Pancreas (tissue), 10 donors: ENCODE measurements around the gene DUSP7. TPM values are rescaled to one million over a fixed set of nuclear protein-coding genes. Genes with fewer than 3 reads are reported as not detected.
A peak's percentile ranks its signal among the peaks of the same experiment; 100 is the strongest.
"Not testable (repeated sequence)": the region's sequence is repeated elsewhere in the genome, so short reads cannot be mapped to it uniquely, and the experiment has no call there.

Source experiments
- ATAC-seq, 4 donors: fragments of 200-7000 bp; cut with Tn5 transposase; one replicate each; pipeline versions ENCODE4 v1.8.0 to v1.9.1; 2020; ENCODE audit warnings: mild to moderate bottlenecking in 4 of 4, moderate library complexity in 4 of 4
- DNase-seq, 6 donors: peaks; one replicate each; pipeline ENCODE4 v3.0.0-alpha.2; 2020
- FAIRE-seq: peaks from 2 replicates; lab custom pipeline; 2012; peaks lifted over from hg19 to GRCh38; lab: Jason Lieb, UNC
- H3K27ac ChIP-seq, 4 donors: fragments of 200-600 bp; sonication (generic); 1 replicate in 3 of 4; 2 replicates in 1 of 4; pipeline versions ENCODE4 v1.5.0 to v1.8.0; 2020
- H3K27me3 ChIP-seq, 4 donors: fragments of 200-600 bp; one replicate each; pipeline ENCODE4 v1.8.0; 2021
- H3K36me3 ChIP-seq, 3 donors: fragments of 200-600 bp; sonication (generic) in 1 of 3; one replicate each; pipeline versions ENCODE4 v1.5.0 to v1.8.0; 2020 to 2021
- H3K4me1 ChIP-seq, 3 donors: fragments of 200-600 bp; one replicate each; pipeline ENCODE4 v1.8.0; 2021
- H3K4me3 ChIP-seq, 4 donors: fragments of 200-600 bp; sonication (generic) in 2 of 4; one replicate each; pipeline versions ENCODE4 v1.5.0 to v1.8.0; 2020 to 2021
- H3K9me3 ChIP-seq, 4 donors: fragments of 200-600 bp; one replicate each; pipeline ENCODE4 v1.8.0; 2021
- WGBS, 2 donors: extraction: QIAGEN DNeasy Blood & Tissue Kit; methylation state at CpG; one replicate each; pipeline ENCODE4 v1.1.7; 2013; 5-methylcytosine and 5-hydroxymethylcytosine counted together
- intact Hi-C, 3 donors: fragments of 100-400 bp; cut with DNase I; formaldehyde crosslinking; loops; one replicate each; pipeline versions ENCODE4 v1.11.1 to v1.14.2; 2022
- polyA plus RNA-seq, 2 donors: library from polyadenylated mRNA; stranded (reverse); fragments of 200-250 nt; gene quantifications; one replicate each; pipeline ENCODE4 v1.2.3, GENCODE V29; 2013
- total RNA-seq, 6 donors: library from RNA; stranded (reverse); fragmentation: NEBNext Ultra II Directional in 4 of 6; extraction: Animal tissue kit (Norgen Biotek cat#: 25700) in 4 of 6; gene quantifications; one replicate each; pipeline versions ENCODE4 v1.2.1 to v1.2.4, GENCODE V29; 2021 to 2023
- TF ChIP-seq, protein P1 (sequence below), 4 donors: fragments of 200-600 bp; sonication (generic) in 3 of 4; IDR thresholded peaks; one replicate each; pipeline versions ENCODE4 v1.5.0 to v1.8.0; 2021; ENCODE audit warnings: antibody characterized with exemption in 4 of 4
- donor health status: healthy with polysubstance abuse.
- donor health status: DM: no; HTN: no; CAD: no; lungs with moderate emphysema.
- donor health status: DM: no; HTN: no; CAD: no.
- donor health status: control.
- donor health status: control.
- donor health status: Bipolar disorder and iron deficiency.
- donor health status: DM: yes; HTN: yes; CAD: no.
- donor health status: DM: no; HTN: no; CAD: no.
- donor health status: DM: no; HTN: no; CAD: no.
- donor health status: DM: yes; HTN: yes; CAD: no.

DUSP7 gene
- total and polyA plus RNA-seq, 8 donors = 2.6 to 7.6 (median 4.6) TPM

DNA sequence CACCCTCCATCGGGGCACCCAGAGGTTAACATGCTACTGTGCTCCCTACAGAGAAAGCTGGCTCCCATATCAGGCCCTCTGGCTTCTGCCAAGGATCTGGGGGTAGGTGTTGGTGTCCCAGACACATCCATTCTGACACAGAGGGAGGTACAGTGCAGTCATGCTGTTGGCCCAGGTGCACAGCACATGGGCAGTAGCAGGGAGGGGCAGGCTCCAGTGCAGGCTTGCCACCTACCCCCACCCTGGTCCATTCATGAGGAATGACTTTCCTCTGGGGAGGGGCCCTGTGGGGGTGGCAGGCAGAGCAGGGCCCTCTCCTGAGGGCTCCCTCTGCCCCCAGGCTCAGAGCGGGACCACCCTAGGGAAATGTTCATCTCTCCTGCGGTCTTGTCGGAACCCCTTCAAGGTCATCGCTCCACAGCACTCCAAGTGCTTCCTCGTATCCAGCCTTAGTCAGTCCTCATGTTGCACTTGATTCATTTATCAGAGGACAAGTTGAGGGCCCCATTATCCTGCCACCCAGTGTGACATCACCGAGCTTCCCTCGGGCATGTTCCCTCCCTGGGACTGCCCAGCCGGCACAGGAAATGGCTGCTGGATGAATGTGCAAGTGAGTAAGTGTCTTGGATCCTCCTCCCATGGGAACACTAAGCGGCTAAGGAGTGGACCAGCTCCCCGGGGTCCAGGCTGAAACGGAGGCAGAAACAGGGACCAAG lies 10.0 kb downstream of the DUSP7 start:
- Histone ChIP-seq H3K27ac (no peak overlapping the region), H3K36me3 (peaks cover 0 to 15% (median 4%) of the 10 kb centered on the region in 3 donors), H3K9me3 (no peaks in the 10 kb centered on the region), H3K27me3 (no peaks in the 10 kb centered on the region), H3K4me3 (no peak overlapping the region), H3K4me1 (no peaks in the 10 kb centered on the region)
- peak in 3 of 4 donors; percentile 11 to 46 (median 13) for ATAC-seq
- 69 to 70% methylated on average over 12 of the region's 12 CpGs for WGBS, 2 donors
- intact Hi-C loops = no loop called here
- TF ChIP-seq, protein P1, sequence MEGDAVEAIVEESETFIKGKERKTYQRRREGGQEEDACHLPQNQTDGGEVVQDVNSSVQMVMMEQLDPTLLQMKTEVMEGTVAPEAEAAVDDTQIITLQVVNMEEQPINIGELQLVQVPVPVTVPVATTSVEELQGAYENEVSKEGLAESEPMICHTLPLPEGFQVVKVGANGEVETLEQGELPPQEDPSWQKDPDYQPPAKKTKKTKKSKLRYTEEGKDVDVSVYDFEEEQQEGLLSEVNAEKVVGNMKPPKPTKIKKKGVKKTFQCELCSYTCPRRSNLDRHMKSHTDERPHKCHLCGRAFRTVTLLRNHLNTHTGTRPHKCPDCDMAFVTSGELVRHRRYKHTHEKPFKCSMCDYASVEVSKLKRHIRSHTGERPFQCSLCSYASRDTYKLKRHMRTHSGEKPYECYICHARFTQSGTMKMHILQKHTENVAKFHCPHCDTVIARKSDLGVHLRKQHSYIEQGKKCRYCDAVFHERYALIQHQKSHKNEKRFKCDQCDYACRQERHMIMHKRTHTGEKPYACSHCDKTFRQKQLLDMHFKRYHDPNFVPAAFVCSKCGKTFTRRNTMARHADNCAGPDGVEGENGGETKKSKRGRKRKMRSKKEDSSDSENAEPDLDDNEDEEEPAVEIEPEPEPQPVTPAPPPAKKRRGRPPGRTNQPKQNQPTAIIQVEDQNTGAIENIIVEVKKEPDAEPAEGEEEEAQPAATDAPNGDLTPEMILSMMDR (IDR thresholded peaks at IDR 0.05) = no peak
- no peak for FAIRE-seq
- DNase-seq = no peak

DNA sequence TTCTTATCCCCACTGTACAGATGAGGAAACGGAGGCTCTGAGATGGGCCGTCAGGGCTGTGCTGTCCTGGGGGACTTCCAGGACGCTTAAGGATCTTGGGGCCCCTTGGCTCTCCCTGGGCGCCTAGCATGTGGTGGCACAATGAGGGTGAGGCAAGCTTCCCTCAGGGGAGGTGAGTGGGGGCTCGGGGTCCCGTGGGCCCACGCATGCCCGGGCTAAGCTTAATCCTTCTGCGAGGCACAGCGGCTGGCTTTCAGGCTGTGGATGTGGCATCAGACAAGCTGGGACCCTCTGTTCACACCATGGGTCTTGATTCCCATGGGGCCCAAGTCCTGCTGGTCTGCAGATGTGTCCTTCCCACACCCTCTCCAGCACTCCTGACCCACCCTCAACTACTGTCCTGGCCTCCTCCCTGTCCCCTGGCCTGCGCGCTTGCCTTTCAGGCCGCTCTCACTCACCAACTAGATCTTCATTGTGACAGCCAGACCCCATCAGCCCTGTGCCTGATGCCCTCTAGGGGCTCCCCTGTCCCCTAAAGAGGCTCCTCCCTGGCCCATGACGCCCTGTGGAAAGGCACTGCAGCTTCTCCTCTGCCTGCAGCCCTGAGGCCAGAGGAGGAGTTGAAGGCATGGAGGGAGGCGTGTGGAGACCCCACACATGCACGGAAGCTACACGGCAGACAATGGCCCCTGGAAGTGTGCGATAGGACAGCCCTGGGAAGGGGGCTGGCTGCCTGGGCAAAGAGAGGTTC lies 11.3 kb downstream of the DUSP7 start:
- TF ChIP-seq, protein P1 (IDR thresholded peaks at IDR 0.05) = no peak
- 88 to 90% methylated on average over 18 of the region's 18 CpGs for WGBS, 2 donors
- no peaks in the 10 kb centered on the region for H3K9me3 ChIP-seq
- no peak for DNase-seq
- FAIRE-seq = no peak
- no peak overlapping the region for H3K27ac ChIP-seq
- no peaks in the 10 kb centered on the region for H3K4me1 ChIP-seq
- no peak overlapping the region for H3K4me3 ChIP-seq
- no peak for ATAC-seq
- H3K36me3 ChIP-seq = peaks cover 0 to 4% (median 2%) of the 10 kb centered on the region in 3 donors
- intact Hi-C loops = no loop called here
- no peaks in the 10 kb centered on the region for H3K27me3 ChIP-seq

DNA sequence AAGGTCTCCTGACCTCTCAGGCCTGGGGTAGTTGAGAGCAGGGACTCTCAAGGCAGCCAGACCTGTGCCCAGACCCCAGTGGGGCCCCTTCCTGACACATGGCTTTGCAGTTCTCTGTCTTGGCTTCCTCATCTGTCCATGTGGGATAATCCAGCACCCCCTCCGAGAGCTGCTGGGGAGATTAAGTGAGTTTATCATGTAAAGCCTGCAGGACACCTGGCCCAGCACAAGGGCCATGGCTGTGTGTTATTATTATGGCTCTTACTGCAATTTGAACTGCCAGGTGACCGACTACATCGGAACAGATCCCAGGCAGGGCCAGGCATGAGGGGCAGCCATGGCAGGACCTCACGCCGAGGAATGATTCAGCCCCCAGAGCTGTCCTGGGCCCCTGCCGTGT lies 12.6 kb downstream of the DUSP7 start:
- no peak for DNase-seq
- intact Hi-C loops = no loop called here
- ATAC-seq = no peak
- no peaks in the 10 kb centered on the region for H3K36me3 ChIP-seq
- no peak for FAIRE-seq
- no peaks in the 10 kb centered on the region for H3K9me3 ChIP-seq
- H3K27ac ChIP-seq = no peak overlapping the region
- TF ChIP-seq, protein P1 (IDR thresholded peaks at IDR 0.05) = no peak
- H3K4me1 ChIP-seq = no peaks in the 10 kb centered on the region
- no peak overlapping the region for H3K4me3 ChIP-seq
- no peaks in the 10 kb centered on the region for H3K27me3 ChIP-seq
- 80 to 87% methylated on average over 6 of the region's 6 CpGs for WGBS, 2 donors

DNA sequence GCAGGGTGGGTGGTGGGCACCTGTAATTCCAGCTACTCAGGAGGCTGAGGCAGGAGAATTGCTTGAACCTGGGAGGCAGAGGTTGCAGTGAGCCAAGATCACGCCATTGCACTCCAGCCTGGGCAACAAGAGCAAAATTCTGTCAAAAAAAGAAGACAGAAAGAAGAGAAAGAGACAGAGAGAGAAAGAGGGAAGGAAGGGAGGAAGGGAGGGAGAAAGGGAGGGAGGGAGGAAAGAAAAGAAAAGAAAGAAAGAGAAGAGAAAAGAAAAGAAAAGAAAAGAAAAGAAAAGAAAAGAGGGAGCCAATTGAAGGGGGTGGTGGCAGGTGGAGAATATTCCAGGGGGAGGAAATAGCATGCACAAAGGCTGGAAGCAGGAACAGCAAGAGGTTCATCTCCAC lies 13.3 kb downstream of the DUSP7 start:
- H3K4me1 ChIP-seq, H3K36me3 ChIP-seq, FAIRE-seq, H3K4me3 ChIP-seq, H3K9me3 ChIP-seq, intact Hi-C loops, DNase-seq, H3K27ac ChIP-seq, H3K27me3 ChIP-seq, ATAC-seq: not testable (repeated sequence)
- 83 to 100% methylated on average over 1 of the region's 1 CpG for WGBS, 2 donors

DNA sequence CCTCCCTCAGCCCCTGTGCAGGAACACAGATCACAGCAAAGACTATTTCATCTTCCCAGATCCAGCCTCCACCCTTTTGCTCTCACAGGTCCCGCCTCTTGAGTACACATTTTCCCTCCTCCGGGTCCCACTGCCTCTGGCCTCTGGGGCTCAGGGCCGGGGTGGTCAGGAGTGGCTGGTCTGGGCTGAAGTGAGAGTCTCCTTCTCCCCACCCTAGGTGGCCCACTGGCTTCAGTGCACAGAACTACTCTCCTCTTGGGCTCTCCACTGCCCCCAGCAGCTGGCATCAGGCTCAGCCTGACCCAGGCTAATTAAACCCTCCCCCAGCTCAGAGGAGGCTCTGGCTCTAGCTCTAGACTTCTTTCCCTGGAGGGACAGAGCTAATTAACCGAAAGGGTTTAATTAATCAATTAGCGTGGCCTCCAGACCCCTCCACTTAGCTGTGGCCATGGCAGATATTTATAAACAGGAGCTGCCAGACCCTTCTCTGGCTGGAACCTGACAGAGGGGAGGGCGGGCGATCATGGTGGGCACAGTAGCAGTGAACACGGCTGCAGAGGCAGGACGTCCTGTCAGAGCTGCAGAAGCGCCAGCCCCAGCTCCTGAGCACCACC lies 15.1 kb downstream of the DUSP7 start:
- no peak overlapping the region for H3K27ac ChIP-seq
- H3K4me1 ChIP-seq = no peaks in the 10 kb centered on the region
- intact Hi-C loops = no loop called here
- DNase-seq = peak in 1 of 6 donors; percentile 7
- WGBS, 2 donors = 66 to 69% methylated on average over 10 of the region's 10 CpGs
- H3K27me3 ChIP-seq = no peaks in the 10 kb centered on the region
- H3K9me3 ChIP-seq = no peaks in the 10 kb centered on the region
- H3K4me3 ChIP-seq = no peak overlapping the region
- no peak for ATAC-seq
- TF ChIP-seq, protein P1 (IDR thresholded peaks at IDR 0.05) = no peak
- no peaks in the 10 kb centered on the region for H3K36me3 ChIP-seq
- FAIRE-seq = no peak
